ENCODE data around the gene SEC22C. TPM values are rescaled to one million over a fixed set of nuclear protein-coding genes. Genes with fewer than 3 reads are reported as not detected.
A peak's percentile ranks its signal among the peaks of the same experiment; 100 is the strongest.

SEC22C gene
- total RNA-seq, 1 donor from 2014 or later, result 55.0 TPM

GRCh38 chr3:42500091-42500490 lies 81.7 kb downstream of the SEC22C start:
- H3K27me3 ChIP-seq (ENCODE audit: control insufficient read depth, insufficient read depth, low read length), result peaks cover 4% of the 10 kb centered on the region
- H3K4me3 ChIP-seq (ENCODE audit: low read depth, low read length), result no peak overlapping the region
- DNase-seq (ENCODE audit: low read depth) (no peak), FAIRE-seq (no peak)
- TF ChIP-seq CTCF (IDR thresholded peaks at IDR 0.05; ENCODE audit: insufficient read depth, low read length, severe bottlenecking), result no peak
- H3K36me3 ChIP-seq (ENCODE audit: control insufficient read depth, insufficient read depth, low read length), result no peaks in the 10 kb centered on the region

- DNase-seq (ENCODE audit: low read depth) (no peak), FAIRE-seq (no peak)
- peaks cover 4% of the 10 kb centered on the region for H3K27me3 ChIP-seq (ENCODE audit: control insufficient read depth, insufficient read depth, low read length)
- no peaks in the 10 kb centered on the region for H3K36me3 ChIP-seq (ENCODE audit: control insufficient read depth, insufficient read depth, low read length)
- no peak for TF ChIP-seq CTCF (IDR thresholded peaks at IDR 0.05; ENCODE audit: insufficient read depth, low read length, severe bottlenecking)
- H3K4me3 ChIP-seq (ENCODE audit: low read depth, low read length), result no peak overlapping the region
These were observed 82.3 kb downstream of the SEC22C start for GRCh38 chr3:42499478-42499871.

- TF ChIP-seq CTCF (IDR thresholded peaks at IDR 0.05; ENCODE audit: insufficient read depth, low read length, severe bottlenecking), result no peak
- FAIRE-seq (peak; percentile 13), DNase-seq (ENCODE audit: low read depth) (no peak)
- Histone ChIP-seq H3K4me3 (ENCODE audit: low read depth, low read length) (no peak overlapping the region), H3K27me3 (ENCODE audit: control insufficient read depth, insufficient read depth, low read length) (peaks cover 4% of the 10 kb centered on the region), H3K36me3 (ENCODE audit: control insufficient read depth, insufficient read depth, low read length) (no peaks in the 10 kb centered on the region)
These were observed 82.8 kb downstream of the SEC22C start for GRCh38 chr3:42498791-42499477.

GRCh38 chr3:42498034-42498433 lies 83.7 kb downstream of the SEC22C start:
- no peaks in the 10 kb centered on the region for H3K36me3 ChIP-seq (ENCODE audit: control insufficient read depth, insufficient read depth, low read length)
- DNase-seq (ENCODE audit: low read depth) (no peak), FAIRE-seq (peak; percentile 68)
- no peak overlapping the region for H3K4me3 ChIP-seq (ENCODE audit: low read depth, low read length)
- no peak for TF ChIP-seq CTCF (IDR thresholded peaks at IDR 0.05; ENCODE audit: insufficient read depth, low read length, severe bottlenecking)
- peaks cover 4% of the 10 kb centered on the region for H3K27me3 ChIP-seq (ENCODE audit: control insufficient read depth, insufficient read depth, low read length)

Other genes starting within 250 kb of the SEC22C start
- not detected in 2 replicates for gene LYZL4, start 171.4 kb downstream of the SEC22C start, total RNA-seq
- gene VIPR1, start 79.3 kb downstream of the SEC22C start, total RNA-seq, result 4.2 and 5.8 TPM in 2 replicates
- gene SS18L2, start 8.9 kb upstream of the SEC22C start, total RNA-seq, result 22.1 and 25.0 TPM in 2 replicates
- gene NKTR, start 18.7 kb upstream of the SEC22C start, total RNA-seq, result 33.4 and 36.4 TPM in 2 replicates
- 5.8 and 7.6 TPM in 2 replicates for gene ZBTB47, start 71.7 kb upstream of the SEC22C start, total RNA-seq
- not detected in 2 replicates for gene KLHL40, start 103.6 kb upstream of the SEC22C start, total RNA-seq
- not detected in 2 replicates for gene HHATL, start 120.8 kb upstream of the SEC22C start, total RNA-seq
- 1.4 and 1.6 TPM in 2 replicates for gene CCDC13, start 191.3 kb upstream of the SEC22C start, total RNA-seq
- gene HIGD1A, start 222.5 kb upstream of the SEC22C start, total RNA-seq, result 219 and 291 TPM in 2 replicates
- gene ACKR2, start 227.5 kb upstream of the SEC22C start, total RNA-seq, result 1.3 and 3.3 TPM in 2 replicates

Measured in bronchial epithelial cell (primary cell).